Measurements from ENCODE around the gene DENND4A.

Gene DENND4A

DNA sequence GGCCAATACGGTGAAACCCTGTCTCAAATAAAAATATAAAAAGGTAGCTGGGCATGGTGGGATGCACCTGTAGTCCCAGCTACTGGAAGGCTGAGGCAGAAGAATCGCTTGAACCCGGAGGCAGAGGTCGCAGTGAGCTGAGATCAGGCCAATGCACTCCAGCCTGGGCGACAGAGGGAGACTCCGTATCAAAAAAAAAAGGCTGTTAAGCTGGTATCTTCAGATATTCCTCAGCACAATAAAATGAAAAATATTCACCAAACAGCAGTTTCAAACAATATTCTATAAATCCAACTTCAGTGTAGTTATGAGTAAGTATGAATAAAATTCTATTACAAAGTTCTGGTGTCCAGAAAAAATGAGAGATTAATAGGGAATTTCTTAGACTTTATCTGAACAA lies 14.2 kb downstream of the DENND4A start:
- no peak overlapping the region for H3K4me3 Mint-ChIP-seq
- no peaks in the 10 kb centered on the region for H3K4me1 Mint-ChIP-seq
- no peak overlapping the region for H3K27ac Mint-ChIP-seq
- no peak for TF ChIP-seq CTCF (IDR thresholded peaks at IDR 0.05)
- H3K9me3 Mint-ChIP-seq = no peaks in the 10 kb centered on the region
- peaks cover 5% of the 10 kb centered on the region for H3K27me3 Mint-ChIP-seq (ENCODE audit: low read depth, poor library complexity)
- H3K36me3 Mint-ChIP-seq (ENCODE audit: low read depth) = no peaks in the 10 kb centered on the region
- DNase-seq = no peak

GRCh38 chr15:65777053-65777452 lies 15.0 kb downstream of the DENND4A start:
- Mint-ChIP-seq H3K27me3 (ENCODE audit: low read depth, poor library complexity) (peaks cover 5% of the 10 kb centered on the region), H3K36me3 (ENCODE audit: low read depth) (no peaks in the 10 kb centered on the region), H3K27ac (no peak overlapping the region), H3K4me1 (no peaks in the 10 kb centered on the region), H3K9me3 (no peaks in the 10 kb centered on the region), H3K4me3 (no peak overlapping the region)
- DNase-seq = no peak
- no peak for TF ChIP-seq CTCF (IDR thresholded peaks at IDR 0.05)

GRCh38 chr15:65773386-65774111 lies 18.5 kb downstream of the DENND4A start:
- Mint-ChIP-seq H3K36me3 (ENCODE audit: low read depth) (no peaks in the 10 kb centered on the region), H3K27ac (no peak overlapping the region), H3K4me1 (no peaks in the 10 kb centered on the region), H3K27me3 (ENCODE audit: low read depth, poor library complexity) (peaks cover 5% of the 10 kb centered on the region), H3K4me3 (no peak overlapping the region), H3K9me3 (no peaks in the 10 kb centered on the region)
- TF ChIP-seq CTCF (IDR thresholded peaks at IDR 0.05) = no peak
- no peak for DNase-seq

GRCh38 chr15:65772930-65773329 lies 19.2 kb downstream of the DENND4A start:
- TF ChIP-seq CTCF (IDR thresholded peaks at IDR 0.05) = no peak

DNA sequence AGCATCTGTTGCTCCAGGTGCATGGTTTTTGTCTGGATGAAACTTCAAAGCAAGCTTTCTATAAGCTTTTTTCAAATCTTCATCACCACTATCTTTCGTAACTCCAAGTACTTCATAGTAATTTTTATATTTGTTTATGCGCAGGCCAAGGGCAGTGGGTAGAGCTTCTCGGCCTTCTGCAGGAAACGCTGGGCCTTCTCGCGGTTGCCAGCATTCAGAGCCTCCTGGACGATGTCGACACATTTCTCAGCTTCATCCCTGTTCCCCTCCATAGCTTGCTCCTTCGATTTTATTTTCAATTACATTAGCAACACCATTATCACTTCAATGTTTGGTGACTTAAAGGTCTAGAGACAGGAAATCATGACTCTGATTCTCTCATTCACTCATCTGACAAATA lies 20.2 kb downstream of the DENND4A start:
- Mint-ChIP-seq H3K36me3 (ENCODE audit: low read depth) (no peaks in the 10 kb centered on the region), H3K27me3 (ENCODE audit: low read depth, poor library complexity) (peaks cover 5% of the 10 kb centered on the region), H3K9me3 (no peaks in the 10 kb centered on the region), H3K4me1 (no peaks in the 10 kb centered on the region), H3K27ac (peak overlapping the region; percentile 10), H3K4me3 (no peak overlapping the region)
- no peak for TF ChIP-seq CTCF (IDR thresholded peaks at IDR 0.05)
- no peak for DNase-seq

More at GRCh38 chr15:65772930-65773329, 19.2 kb downstream of the DENND4A start:
- no peaks in the 10 kb centered on the region for H3K36me3 Mint-ChIP-seq (ENCODE audit: low read depth)
- DNase-seq = no peak
- no peak overlapping the region for H3K4me3 Mint-ChIP-seq
- no peak overlapping the region for H3K27ac Mint-ChIP-seq
- H3K27me3 Mint-ChIP-seq (ENCODE audit: low read depth, poor library complexity) = peaks cover 5% of the 10 kb centered on the region
- H3K9me3 Mint-ChIP-seq = no peaks in the 10 kb centered on the region
- no peaks in the 10 kb centered on the region for H3K4me1 Mint-ChIP-seq

- no peak for DNase-seq
- Mint-ChIP-seq H3K36me3 (ENCODE audit: low read depth) (no peaks in the 10 kb centered on the region), H3K4me1 (no peaks in the 10 kb centered on the region), H3K27ac (no peak overlapping the region), H3K4me3 (no peak overlapping the region), H3K27me3 (ENCODE audit: low read depth, poor library complexity) (no peaks in the 10 kb centered on the region), H3K9me3 (no peaks in the 10 kb centered on the region)
- TF ChIP-seq CTCF (IDR thresholded peaks at IDR 0.05) = no peak
Measured at GRCh38 chr15:65769482-65769881, 22.6 kb downstream of the DENND4A start.

Data from nephron progenitor cell (in vitro differentiated cells).